Tibial nerve (tissue), 3 donors: ENCODE data around the gene RPRD1B.

ENCODE experiments used
- CTCF ChIP-seq, 5 experiments: fragments of 200-600 bp in 3 of 5; fragments of 450-650 bp in 2 of 5; sonication (generic) in 3 of 5; IDR thresholded peaks; one replicate each; pipeline ENCODE4 v1.5.1; 2016 to 2019; ENCODE audit warnings: antibody characterized with exemption in 5 of 5, mild to moderate bottlenecking in 3 of 5, moderate library complexity in 2 of 5
- POLR2A ChIP-seq, 2 donors: fragments of 450-650 bp; IDR thresholded peaks; one replicate each; pipeline ENCODE4 v1.6.1; 2017; ENCODE audit warnings: antibody characterized with exemption in 2 of 2, mild to moderate bottlenecking in 2 of 2, moderate library complexity in 2 of 2

- TF ChIP-seq CTCF (IDR thresholded peaks at IDR 0.05) = no peak
- TF ChIP-seq POLR2A (IDR thresholded peaks at IDR 0.05) = no peak
These were observed 31.1 kb upstream of the RPRD1B start for GRCh38 chr20:38002422-38002821.
